A673 (cell line): Measurements from ENCODE around the gene ANKRD29.

Source experiments
- EZH2 ChIP-seq: fragments of 200-600 bp; sonication (generic); IDR thresholded peaks from 2 replicates; pipeline ENCODE4 v1.6.1; 2017; ENCODE audit warnings: borderline replicate concordance, low read depth, mild to moderate bottlenecking, mixed read lengths, antibody characterized with exemption, low read length; ENCODE audit not compliant: poor library complexity, severe bottlenecking
- TF ChIP-seq, protein P1 (sequence below): fragments of 300-800, 200-600 bp; sonication (generic); conservative IDR thresholded peaks from 2 replicates; pipeline ENCODE4 v1.5.1; 2017; ENCODE audit warnings: low read depth, mild to moderate bottlenecking, antibody characterized with exemption, low read length, moderate library complexity, mixed read lengths

DNA sequence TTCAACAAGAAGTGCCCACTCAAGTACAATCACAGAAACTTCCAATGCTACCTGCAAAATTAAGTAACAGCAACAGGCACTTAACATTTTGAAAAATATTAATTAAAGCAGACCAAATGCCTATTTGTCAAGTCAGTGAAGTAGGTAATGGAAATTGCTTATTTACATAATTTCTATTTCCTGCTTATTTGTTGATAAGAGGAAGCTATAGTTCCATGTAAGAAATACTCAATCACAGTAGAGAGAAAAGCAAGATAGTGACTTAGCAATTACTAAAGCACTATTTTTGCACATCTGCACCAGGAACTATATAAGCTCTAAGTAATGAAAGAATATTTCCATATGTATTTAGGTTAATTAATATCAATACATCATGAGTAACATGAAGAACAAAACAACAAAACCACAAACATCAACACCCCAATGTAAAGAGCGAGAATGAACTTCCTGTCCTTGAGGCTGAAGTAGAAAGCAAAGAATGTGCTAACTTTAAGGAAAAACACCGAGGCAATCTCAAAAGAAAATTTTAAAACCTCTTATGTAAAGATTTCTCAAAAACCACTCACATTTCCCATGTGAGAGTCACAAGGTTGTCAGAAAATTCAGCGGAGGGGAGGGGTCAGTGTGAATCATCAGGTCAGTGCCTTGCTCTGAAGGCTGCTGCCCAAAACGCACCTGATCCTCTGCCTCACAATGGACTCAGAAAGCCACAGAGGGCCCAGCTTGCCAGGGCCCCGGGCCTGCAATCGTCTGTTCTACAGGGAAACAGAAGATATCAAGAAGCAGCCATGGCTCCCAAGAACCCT is 88.9 kb downstream of the ANKRD29 start:
- TF ChIP-seq EZH2: no peak
- TF ChIP-seq, protein P1, sequence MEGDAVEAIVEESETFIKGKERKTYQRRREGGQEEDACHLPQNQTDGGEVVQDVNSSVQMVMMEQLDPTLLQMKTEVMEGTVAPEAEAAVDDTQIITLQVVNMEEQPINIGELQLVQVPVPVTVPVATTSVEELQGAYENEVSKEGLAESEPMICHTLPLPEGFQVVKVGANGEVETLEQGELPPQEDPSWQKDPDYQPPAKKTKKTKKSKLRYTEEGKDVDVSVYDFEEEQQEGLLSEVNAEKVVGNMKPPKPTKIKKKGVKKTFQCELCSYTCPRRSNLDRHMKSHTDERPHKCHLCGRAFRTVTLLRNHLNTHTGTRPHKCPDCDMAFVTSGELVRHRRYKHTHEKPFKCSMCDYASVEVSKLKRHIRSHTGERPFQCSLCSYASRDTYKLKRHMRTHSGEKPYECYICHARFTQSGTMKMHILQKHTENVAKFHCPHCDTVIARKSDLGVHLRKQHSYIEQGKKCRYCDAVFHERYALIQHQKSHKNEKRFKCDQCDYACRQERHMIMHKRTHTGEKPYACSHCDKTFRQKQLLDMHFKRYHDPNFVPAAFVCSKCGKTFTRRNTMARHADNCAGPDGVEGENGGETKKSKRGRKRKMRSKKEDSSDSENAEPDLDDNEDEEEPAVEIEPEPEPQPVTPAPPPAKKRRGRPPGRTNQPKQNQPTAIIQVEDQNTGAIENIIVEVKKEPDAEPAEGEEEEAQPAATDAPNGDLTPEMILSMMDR: no peak
